ENCODE data around the gene AASS. TPM values are rescaled to one million over a fixed set of nuclear protein-coding genes. Genes with fewer than 3 reads are reported as not detected.

AASS gene
- polyA plus RNA-seq, 2 of the 4 experiments (the other 2 are of a cell fraction): 0.04 to 0.21 TPM

DNA sequence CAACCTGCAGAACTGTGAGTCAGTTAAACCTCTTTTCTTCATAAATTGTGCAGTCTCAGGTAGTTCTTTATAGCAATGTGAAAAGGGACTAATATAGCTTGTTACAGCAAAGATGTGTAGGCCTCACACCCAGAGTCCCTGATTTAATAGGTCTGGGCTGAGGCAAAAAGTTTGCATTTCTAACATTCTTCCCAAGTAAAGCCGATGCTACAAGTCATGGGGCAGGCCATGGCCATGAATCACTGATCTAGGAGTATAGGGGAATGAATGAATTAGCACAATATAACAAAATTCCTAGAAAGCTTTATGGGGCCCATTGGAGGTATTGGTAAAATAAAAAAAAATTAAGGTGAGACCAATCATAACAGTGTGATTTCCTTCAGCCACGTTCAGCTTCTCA, 11.5 kb upstream of the AASS start (continued):
- TF ChIP-seq EP300 (IDR thresholded peaks at IDR 0.05) (no peak), RARB (CRISPR knock-in tag; IDR thresholded peaks at IDR 0.05) (no peak), FOSL2 (IDR thresholded peaks at IDR 0.05) (no peak), FOSL2 (CRISPR knock-in tag; IDR thresholded peaks at IDR 0.05) (no peak), PHF8 (IDR thresholded peaks at IDR 0.05; ENCODE audit: borderline replicate concordance, low read depth) (no peak), FOXS1 (CRISPR knock-in tag; IDR thresholded peaks at IDR 0.05) (no peak)

GRCh38 chr7:122148878-122149277, 4.8 kb upstream of the AASS start:
- POLR2A ChIA-PET: no interaction called here
- Histone ChIP-seq H3K9me3 (no peaks in the 10 kb centered on the region), H3K27ac (no peak overlapping the region), H3K4me3 (no peak overlapping the region), H3K4me2 (no peak overlapping the region), H3K4me1 (no peaks in the 10 kb centered on the region)
- FAIRE-seq (no peak), ATAC-seq (no peak), DNase-seq (ENCODE audit: low read depth in 1 of 2, low spot score in 1 of 2) (no peak)
- WGBS (ENCODE audit: missing lambda C conversion rate): 0% methylated on average over 2 of the region's 2 CpGs
- TF ChIP-seq HOXA7 (CRISPR knock-in tag; IDR thresholded peaks at IDR 0.05) (no peak), FOXS1 (CRISPR knock-in tag; IDR thresholded peaks at IDR 0.05) (no peak), JUN (IDR thresholded peaks at IDR 0.05) (no peak), POLR2AphosphoS2 (conservative IDR thresholded peaks at IDR 0.05; ENCODE audit: low read length) (no peak), RCOR1 (IDR thresholded peaks at IDR 0.05; ENCODE audit: low read depth, low read length) (no peak), CHD2 (IDR thresholded peaks at IDR 0.05; ENCODE audit: low read length, partially characterized antibody) (no peak), TP53 (CRISPR knock-in tag; IDR thresholded peaks at IDR 0.05) (no peak), HOXB5 (CRISPR knock-in tag; IDR thresholded peaks at IDR 0.05) (no peak), MYC (IDR thresholded peaks at IDR 0.05; ENCODE audit: borderline replicate concordance, low read length) (no peak), ZC3H11A (IDR thresholded peaks at IDR 0.05) (no peak), MAFK (IDR thresholded peaks at IDR 0.05; ENCODE audit: partially characterized antibody) (no peak), E2F6 (IDR thresholded peaks at IDR 0.05; ENCODE audit: borderline replicate concordance, low read depth) (no peak), ZFP36 (IDR thresholded peaks at IDR 0.05; ENCODE audit: borderline replicate concordance, partially characterized antibody) (no peak), RFX5 (IDR thresholded peaks at IDR 0.05) (no peak)
- TF ChIP-seq, protein P1, sequence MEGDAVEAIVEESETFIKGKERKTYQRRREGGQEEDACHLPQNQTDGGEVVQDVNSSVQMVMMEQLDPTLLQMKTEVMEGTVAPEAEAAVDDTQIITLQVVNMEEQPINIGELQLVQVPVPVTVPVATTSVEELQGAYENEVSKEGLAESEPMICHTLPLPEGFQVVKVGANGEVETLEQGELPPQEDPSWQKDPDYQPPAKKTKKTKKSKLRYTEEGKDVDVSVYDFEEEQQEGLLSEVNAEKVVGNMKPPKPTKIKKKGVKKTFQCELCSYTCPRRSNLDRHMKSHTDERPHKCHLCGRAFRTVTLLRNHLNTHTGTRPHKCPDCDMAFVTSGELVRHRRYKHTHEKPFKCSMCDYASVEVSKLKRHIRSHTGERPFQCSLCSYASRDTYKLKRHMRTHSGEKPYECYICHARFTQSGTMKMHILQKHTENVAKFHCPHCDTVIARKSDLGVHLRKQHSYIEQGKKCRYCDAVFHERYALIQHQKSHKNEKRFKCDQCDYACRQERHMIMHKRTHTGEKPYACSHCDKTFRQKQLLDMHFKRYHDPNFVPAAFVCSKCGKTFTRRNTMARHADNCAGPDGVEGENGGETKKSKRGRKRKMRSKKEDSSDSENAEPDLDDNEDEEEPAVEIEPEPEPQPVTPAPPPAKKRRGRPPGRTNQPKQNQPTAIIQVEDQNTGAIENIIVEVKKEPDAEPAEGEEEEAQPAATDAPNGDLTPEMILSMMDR (IDR thresholded peaks at IDR 0.05): no peak
- TF ChIP-seq, protein P2, sequence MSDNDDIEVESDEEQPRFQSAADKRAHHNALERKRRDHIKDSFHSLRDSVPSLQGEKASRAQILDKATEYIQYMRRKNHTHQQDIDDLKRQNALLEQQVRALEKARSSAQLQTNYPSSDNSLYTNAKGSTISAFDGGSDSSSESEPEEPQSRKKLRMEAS (IDR thresholded peaks at IDR 0.05): no peak
- CTCF ChIA-PET: no interaction called here

DNA sequence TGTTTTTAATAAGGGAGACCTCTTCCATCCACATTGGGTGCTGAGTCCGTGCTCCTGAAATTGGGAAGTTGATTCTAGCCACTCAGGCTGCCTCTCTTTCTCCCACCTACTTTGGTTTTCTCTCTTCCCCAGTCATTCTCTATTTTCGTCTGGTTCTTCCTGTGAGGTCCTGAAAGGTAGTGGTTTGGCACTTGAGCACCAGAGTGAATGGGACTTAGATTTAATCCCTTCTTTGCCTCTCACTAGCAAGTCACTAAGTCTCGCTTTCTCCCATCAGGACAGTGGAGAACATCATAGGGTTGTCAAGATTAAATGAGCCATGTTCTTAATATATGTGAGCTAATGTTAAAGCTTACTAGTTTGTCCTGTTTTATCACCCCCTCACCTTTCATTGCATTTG, 4.0 kb upstream of the AASS start:
- no peak for ATAC-seq
- no peak for TF ChIP-seq HOXA7 (CRISPR knock-in tag; IDR thresholded peaks at IDR 0.05)
- TF ChIP-seq JUN (IDR thresholded peaks at IDR 0.05): no peak
- TF ChIP-seq RFX5 (IDR thresholded peaks at IDR 0.05): no peak
- no peak for TF ChIP-seq ZC3H11A (IDR thresholded peaks at IDR 0.05)
- TF ChIP-seq MYC (IDR thresholded peaks at IDR 0.05; ENCODE audit: borderline replicate concordance, low read length): no peak
- TF ChIP-seq NPAS2 (CRISPR knock-in tag; IDR thresholded peaks at IDR 0.05; ENCODE audit: borderline replicate concordance): no peak
- TF ChIP-seq ESRRA (IDR thresholded peaks at IDR 0.05; ENCODE audit: borderline replicate concordance, low read length): no peak
- TF ChIP-seq FOSB (CRISPR knock-in tag; IDR thresholded peaks at IDR 0.05): no peak
- no peak for TF ChIP-seq PHF8 (IDR thresholded peaks at IDR 0.05; ENCODE audit: borderline replicate concordance, low read depth)
- TF ChIP-seq, protein P3, sequence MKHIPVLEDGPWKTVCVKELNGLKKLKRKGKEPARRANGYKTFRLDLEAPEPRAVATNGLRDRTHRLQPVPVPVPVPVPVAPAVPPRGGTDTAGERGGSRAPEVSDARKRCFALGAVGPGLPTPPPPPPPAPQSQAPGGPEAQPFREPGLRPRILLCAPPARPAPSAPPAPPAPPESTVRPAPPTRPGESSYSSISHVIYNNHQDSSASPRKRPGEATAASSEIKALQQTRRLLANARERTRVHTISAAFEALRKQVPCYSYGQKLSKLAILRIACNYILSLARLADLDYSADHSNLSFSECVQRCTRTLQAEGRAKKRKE (CRISPR knock-in tag; IDR thresholded peaks at IDR 0.05; ENCODE audit: low read depth): no peak
- no peak for TF ChIP-seq HOXB13 (CRISPR knock-in tag; IDR thresholded peaks at IDR 0.05; ENCODE audit: low read depth)
- no peak for TF ChIP-seq CEBPB (IDR thresholded peaks at IDR 0.05)
- no peak overlapping the region for H3K4me2 ChIP-seq
- 2% methylated on average over 3 of the region's 3 CpGs for WGBS (ENCODE audit: missing lambda C conversion rate)
- H3K4me1 ChIP-seq: peaks cover 5% of the 10 kb centered on the region; the same call in 1 of the 3 replicates
- no peak overlapping the region for H3K4me3 ChIP-seq
- no peak for FAIRE-seq
- H3K27ac ChIP-seq: no peak overlapping the region
- DNase-seq (ENCODE audit: low read depth in 1 of 2, low spot score in 1 of 2): no peak
- ChIA-PET CTCF (no interaction called here), POLR2A (no interaction called here)
- H3K9me3 ChIP-seq: no peaks in the 10 kb centered on the region

Measured in A549 (cell line).